GM21576 (cell line): ENCODE data around the gene AATK.

Source experiments
- ATAC-seq: cut with Tn5 transposase; IDR thresholded peaks from one replicate; pipeline ENCODE4 v1.9.1; 2021; ENCODE audit warnings: mild to moderate bottlenecking, moderate library complexity; ENCODE audit not compliant: unreplicated experiment

The AATK gene

GRCh38 chr17:81118308-81119221 is 47.5 kb downstream of the AATK start:
- no peak for ATAC-seq

DNA sequence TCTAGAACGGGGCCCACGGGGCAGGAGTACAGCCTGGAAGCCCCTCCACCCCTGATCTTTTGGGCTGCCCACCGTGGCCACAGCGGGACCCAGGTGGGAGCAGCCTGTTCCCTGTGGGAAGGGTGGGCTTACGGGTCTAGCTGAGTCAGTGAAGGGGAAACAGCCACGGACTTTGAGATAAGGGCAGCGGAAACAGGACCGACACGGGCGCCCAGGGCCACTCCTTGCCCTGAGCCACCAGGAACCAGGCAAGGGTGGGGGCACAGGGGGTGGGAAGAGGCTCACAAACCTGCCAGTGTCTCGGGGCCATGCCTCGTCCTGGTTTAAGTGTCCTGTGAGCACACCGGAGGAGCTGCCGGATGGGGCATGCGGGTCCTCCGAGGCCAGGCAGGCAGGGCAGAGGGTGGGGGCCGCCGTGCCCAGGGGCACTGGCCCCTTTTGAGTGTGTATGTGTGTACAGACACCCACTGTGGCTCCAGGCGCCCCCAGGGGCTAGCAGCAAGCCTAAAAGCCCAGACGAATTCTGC is 48.3 kb downstream of the AATK start:
- no peak for ATAC-seq

DNA sequence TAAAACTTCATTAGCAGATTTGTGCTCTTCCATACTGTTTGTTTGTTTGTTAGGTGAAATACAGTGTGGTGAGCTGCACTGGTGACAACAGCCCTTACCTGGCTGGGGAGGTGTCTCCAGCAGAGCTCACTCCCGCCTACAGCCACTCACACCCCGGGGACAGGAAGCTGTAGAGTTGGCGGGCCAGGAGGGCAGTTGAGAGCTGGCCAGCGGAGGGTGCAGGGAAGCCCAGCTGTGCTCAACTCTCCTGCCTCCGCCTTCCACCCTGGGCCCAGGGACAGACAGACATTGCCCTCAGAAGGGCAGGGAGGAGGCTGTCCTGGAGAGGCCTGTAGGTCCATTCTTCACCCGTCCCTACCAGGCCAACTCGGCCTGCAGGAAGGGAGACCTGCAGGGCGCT is 49.3 kb downstream of the AATK start:
- ATAC-seq = no peak

DNA sequence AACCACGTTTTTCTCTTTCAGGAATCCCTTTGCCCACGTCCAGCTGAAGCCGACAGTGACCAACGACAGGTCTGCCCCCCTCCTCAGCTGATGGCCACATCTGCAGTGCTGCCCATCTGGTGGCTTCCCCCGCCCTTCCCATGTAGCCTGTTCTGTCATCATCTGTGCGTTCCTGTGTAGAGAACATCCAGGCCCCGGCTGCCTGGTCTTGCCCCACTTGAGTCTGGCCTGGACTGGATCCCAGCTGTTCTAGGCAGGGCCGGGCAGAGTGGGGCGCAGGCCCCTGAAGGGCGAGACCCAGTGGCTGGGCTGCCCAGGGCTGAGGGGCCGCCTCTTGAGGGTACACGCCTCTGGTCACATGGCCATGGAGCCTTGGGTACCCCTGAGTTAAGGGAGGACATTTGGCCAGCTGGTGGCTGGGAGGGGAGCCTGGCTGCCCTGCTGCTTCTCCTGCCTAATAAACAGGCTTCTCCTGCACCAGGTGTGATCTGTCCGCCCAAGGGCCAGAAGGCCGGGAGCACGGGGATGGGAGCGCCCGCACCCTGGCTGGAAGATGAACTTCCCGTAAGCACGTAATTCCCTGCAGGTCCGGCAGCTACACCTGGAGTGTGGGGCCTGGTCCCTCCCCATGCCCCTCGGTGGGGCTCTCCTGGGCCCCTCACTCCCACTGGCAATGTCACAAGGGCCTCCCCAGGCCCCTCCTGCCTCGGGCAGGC is 50.1 kb downstream of the AATK start:
- ATAC-seq = no peak

GRCh38 chr17:81115219-81115618 is 50.8 kb downstream of the AATK start:
- ATAC-seq = no peak

DNA sequence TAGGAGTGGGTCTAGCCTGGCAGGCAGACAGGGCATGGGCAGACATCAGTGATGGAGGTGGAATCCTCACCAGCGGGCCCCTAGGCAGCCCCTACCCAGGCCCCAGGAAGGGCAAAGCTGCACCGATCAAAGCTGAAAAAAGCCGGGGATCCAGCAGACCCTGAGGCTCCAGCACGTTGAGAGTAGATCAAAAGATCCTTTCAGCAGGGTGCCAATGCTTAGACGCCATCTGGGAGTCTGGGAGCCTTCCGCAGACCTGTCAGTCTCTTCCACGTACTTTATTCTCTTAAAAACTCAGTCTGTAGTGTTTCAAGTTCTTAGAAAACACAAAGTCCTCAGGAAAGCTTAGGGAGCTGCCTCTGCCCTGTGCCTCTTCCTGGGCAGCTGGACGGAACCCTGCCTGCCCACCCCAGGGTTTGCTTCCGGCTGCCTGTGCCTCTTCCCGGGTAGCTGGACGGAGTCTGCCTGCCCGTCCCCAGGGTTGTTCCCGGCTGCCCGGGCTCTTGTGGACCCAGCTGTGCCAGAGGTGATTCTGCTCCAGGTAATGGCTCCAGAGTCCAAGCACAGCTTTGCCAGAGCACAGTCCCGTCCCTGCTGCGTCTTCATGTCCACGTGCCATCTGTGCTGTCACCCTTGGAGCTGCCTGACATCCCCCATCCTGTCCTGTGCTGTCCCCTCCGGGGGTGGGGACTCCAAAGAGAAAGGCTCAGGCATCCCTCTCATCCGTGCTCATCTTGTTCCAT is 51.5 kb downstream of the AATK start:
- ATAC-seq = no peak

- ATAC-seq = no peak
Measured at GRCh38 chr17:81113158-81113724, 52.8 kb downstream of the AATK start.

GRCh38 chr17:81112450-81112849 is 53.6 kb downstream of the AATK start:
- ATAC-seq = no peak

DNA sequence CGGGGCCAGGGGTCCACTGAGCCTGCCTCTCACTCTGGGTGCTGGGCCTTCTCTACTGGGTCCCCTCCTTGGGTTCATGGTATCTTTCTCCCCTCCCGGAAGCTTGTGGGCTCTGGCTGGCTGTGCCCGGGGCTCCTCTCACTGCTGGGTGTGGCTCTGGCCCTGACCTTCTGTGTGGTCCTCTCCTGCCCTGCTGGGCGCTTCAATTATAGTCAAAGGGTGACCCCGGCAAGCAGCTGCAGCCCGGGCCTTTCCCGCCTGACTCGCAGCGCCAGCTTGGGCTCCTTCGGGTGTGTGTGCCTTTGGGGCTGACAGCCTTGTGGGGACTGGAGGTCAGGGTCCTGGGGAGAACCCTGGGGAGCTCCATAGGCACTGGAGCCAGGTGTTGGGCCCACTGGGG is 55.0 kb downstream of the AATK start:
- no peak for ATAC-seq

DNA sequence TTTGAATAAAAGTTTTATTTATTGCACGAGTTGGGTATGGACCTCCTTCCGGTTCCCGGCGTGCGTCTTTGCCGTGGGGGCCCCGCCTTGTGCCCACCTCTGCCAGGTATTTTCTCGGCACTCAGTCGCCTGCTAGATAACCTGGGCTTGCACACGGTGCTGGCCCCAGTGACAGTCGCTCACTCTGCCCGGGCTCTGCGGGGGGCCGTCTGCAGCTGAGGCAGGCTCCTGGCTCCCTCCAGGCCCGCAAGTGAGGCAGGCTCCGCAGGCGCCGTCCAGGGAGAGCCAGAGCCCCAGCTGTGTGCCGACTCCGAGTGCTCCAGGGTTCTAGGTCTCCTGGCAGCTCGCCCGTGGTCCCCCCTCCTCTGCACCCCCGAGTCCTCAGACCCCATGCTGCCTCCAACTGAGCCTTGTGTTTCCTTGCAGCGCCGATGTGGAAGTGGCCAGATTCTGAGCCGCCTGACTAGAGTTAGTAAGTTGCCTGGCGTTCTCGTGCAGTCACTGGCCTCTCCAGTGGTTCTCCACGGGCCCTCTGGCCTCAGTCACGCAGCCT is 55.5 kb downstream of the AATK start:
- no peak for ATAC-seq

GRCh38 chr17:81109957-81110356 is 56.1 kb downstream of the AATK start:
- no peak for ATAC-seq

- ATAC-seq = no peak
Measured at GRCh38 chr17:81108220-81108619, 57.8 kb downstream of the AATK start.

GRCh38 chr17:81106716-81107115 is 59.3 kb downstream of the AATK start:
- ATAC-seq = no peak

DNA sequence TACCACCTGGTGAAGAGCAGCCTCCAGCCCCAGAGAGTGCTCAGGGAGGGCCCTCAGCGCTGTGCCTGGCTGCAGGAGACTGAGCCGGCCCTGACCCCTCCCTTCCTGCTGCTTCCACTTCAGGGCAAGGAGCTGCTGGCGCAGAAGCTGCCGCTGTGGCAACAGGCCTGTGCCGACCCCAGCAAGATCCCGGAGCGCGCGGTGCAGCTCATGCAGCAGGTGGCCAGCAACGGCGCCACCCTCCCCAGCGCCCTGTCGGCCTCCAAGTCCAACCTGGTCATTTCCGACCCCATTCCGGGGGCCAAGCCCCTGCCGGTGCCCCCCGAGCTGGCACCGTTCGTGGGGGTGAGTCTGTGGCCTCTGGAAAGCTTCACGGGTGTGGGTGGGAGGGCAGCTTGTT is 62.6 kb downstream of the AATK start:
- no peak for ATAC-seq

DNA sequence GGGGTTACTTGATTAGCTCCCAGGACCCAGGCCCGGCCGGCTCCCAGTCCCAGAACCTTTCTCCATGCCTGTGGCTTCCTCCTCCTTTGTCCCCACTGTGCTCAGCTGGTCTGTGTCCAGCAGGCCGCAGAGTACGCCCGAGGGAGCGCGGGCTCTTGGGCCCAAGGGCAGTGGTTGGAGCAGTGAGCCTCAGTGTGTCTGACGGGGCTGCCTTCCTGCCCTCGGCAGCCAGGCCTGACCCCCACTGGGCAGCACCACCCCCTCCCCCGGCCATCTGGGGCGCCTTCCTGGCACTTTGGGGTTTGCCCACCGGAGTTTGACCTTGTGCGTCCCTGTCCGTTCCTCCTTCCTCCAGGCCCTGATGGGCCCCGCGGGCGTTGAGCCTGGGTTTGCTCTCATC is 63.2 kb downstream of the AATK start:
- no peak for ATAC-seq

- no peak for ATAC-seq
Measured at GRCh38 chr17:81102352-81102751, 63.7 kb downstream of the AATK start.

DNA sequence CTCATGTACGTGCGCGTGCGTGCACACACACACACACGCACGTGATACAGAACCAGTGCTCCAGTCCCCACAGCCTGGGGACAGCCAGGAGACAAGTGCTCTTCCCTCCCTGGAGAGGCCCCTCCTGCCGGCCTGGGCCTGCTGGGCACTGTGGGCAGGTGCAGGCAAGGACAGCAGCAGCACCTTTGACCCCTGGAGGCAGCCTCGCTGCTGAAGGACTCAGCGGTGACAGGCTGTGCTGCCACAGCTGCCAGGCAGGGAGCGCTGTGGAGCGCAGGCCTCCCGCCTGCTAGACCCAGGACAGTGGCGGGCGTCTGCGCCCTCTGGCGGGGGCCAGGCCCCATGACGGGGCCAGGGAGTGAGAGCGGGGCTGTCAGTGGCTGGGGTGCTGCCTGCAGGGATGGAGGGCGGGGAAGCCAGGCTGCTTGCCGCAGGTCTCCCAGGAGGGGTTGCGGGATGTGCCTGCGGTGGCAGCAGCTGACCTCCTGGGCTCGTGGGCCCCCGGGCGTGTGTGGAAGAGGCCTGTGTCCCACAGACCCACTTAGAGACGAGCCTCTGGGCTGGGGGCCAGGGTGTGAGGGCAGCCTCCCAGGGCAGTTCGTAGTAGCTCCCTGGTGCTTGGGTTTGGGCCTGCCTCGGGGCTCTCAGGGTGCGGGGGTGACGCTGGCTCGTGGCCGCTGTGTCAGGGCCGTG is 64.3 kb downstream of the AATK start:
- peak; percentile 78 for ATAC-seq

DNA sequence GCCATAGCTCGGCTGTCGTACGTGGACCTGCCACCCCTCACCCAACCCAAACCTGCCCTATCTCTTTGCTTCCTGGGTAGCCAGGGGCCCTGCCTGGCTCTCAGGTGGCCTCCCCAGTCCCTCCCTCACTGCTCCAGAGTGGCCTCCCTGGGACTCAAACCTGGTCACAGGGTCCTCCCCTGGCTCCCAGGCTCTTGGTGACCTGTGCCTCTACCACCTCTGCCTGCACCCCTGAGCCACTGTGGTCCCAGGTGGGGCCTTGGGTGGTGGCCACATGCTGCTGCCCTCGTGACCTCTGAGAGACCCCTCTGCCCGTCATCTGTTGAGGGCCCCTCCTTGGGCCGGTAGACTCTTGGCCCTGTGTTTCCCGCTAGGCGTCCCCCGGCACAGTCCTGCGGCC is 65.4 kb downstream of the AATK start:
- no peak for ATAC-seq

GRCh38 chr17:81099888-81100287 is 66.1 kb downstream of the AATK start:
- no peak for ATAC-seq

- no peak for ATAC-seq
Measured at GRCh38 chr17:81097943-81098308, 68.1 kb downstream of the AATK start.
